Measurements from ENCODE around the gene DNAH17. TPM values are rescaled to one million over a fixed set of nuclear protein-coding genes. Genes with fewer than 3 reads are reported as not detected.

Gene DNAH17
- total RNA-seq, 2 donors from 2014 or later = 0.13 to 0.64 TPM

GRCh38 chr17:78437508-78438169 lies 139.6 kb downstream of the DNAH17 start:
- Histone ChIP-seq H3K36me3 (ENCODE audit: control insufficient read depth, insufficient read depth, low read length) (no peaks in the 10 kb centered on the region), H3K4me3 (ENCODE audit: low read length) (no peak overlapping the region), H3K9me3 (ENCODE audit: control insufficient read depth, low read length) (no peaks in the 10 kb centered on the region), H3K27me3 (ENCODE audit: control insufficient read depth, insufficient read depth, low read length, poor library complexity, severe bottlenecking) (no peaks in the 10 kb centered on the region), H3K9ac (ENCODE audit: extremely low read depth, low read length, poor library complexity, severe bottlenecking) (no peak overlapping the region), H3K4me1 (ENCODE audit: control insufficient read depth, insufficient read depth, low read length) (no peaks in the 10 kb centered on the region), H3K27ac (ENCODE audit: low read depth, low read length) (no peak overlapping the region)
- DNase-seq = no peak
- TF ChIP-seq, protein P1, sequence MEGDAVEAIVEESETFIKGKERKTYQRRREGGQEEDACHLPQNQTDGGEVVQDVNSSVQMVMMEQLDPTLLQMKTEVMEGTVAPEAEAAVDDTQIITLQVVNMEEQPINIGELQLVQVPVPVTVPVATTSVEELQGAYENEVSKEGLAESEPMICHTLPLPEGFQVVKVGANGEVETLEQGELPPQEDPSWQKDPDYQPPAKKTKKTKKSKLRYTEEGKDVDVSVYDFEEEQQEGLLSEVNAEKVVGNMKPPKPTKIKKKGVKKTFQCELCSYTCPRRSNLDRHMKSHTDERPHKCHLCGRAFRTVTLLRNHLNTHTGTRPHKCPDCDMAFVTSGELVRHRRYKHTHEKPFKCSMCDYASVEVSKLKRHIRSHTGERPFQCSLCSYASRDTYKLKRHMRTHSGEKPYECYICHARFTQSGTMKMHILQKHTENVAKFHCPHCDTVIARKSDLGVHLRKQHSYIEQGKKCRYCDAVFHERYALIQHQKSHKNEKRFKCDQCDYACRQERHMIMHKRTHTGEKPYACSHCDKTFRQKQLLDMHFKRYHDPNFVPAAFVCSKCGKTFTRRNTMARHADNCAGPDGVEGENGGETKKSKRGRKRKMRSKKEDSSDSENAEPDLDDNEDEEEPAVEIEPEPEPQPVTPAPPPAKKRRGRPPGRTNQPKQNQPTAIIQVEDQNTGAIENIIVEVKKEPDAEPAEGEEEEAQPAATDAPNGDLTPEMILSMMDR (conservative IDR thresholded peaks at IDR 0.05) = no peak
- H3K4me3 Mint-ChIP-seq = no peak overlapping the region
- H3K27ac Mint-ChIP-seq = no peak overlapping the region
- WGBS, 2 experiments (ENCODE audit: insufficient coverage in 1 of 2, insufficient read length in 1 of 2) = 91 to 99% methylated on average over 12 to 20 of the region's 20 CpGs
- H3K27me3 Mint-ChIP-seq (ENCODE audit: insufficient read depth) = no peaks in the 10 kb centered on the region
- peaks cover 4% of the 10 kb centered on the region for H3K4me1 Mint-ChIP-seq
- peaks cover 7% of the 10 kb centered on the region for H3K9me3 Mint-ChIP-seq
- H3K36me3 Mint-ChIP-seq (ENCODE audit: low read depth) = no peaks in the 10 kb centered on the region

- 89 to 90% methylated on average over 13 to 18 of the region's 19 CpGs for WGBS, 2 experiments (ENCODE audit: insufficient coverage in 1 of 2, insufficient read length in 1 of 2)
- no peaks in the 10 kb centered on the region for H3K36me3 ChIP-seq (ENCODE audit: control insufficient read depth, insufficient read depth, low read length)
These were observed 141.7 kb downstream of the DNAH17 start for GRCh38 chr17:78435330-78436005.

DNA sequence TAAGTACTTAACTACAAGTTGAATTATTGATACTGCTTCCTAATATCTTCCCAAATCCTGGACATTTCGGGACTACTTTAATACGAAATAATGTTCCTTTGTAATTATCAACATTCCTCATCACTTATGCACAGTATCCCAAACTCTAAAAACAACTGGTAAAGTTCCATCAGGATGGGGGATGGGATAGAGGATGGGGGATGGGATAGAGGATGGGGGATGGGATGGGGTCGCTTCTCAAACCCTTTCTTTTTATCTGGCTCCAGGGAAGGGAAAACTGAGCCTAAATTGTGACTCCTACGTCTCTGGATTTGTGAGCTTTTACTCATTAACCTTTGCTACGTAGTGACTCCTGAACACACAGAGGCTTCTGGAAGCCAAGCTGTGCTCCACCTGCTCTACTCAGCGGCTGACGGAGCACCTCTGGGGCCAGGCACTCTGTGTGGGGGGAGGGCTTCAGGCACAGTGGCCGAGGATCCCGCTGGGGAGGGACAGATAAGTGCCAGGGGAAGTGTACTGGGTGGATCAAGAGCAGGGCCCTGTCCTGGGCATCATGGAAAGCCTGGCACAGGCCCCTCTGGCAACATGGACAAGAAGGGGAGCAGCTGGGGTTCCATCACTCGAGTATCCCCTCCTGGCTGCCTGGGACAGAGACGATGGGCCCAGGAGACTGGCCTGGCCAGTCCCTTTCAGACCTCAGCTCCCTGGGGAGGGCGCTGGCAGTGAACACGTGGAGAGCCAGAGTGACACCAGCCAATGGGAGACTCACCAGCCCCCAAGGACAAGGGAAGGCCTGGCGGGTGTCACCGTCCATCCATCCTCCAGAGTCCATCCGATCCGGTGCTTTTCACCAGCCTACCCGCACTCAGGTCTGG lies 142.5 kb downstream of the DNAH17 start:
- no peaks in the 10 kb centered on the region for H3K27me3 ChIP-seq (ENCODE audit: control insufficient read depth, insufficient read depth, low read length, poor library complexity, severe bottlenecking)
- DNase-seq = no peak
- Mint-ChIP-seq H3K4me3 (no peak overlapping the region), H3K27ac (peak overlapping the region; percentile 44), H3K9me3 (peaks cover 7% of the 10 kb centered on the region), H3K36me3 (ENCODE audit: low read depth) (peaks cover 7% of the 10 kb centered on the region), H3K27me3 (ENCODE audit: insufficient read depth) (no peaks in the 10 kb centered on the region), H3K4me1 (peaks cover 4% of the 10 kb centered on the region)
- WGBS, 2 experiments (ENCODE audit: insufficient coverage in 1 of 2, insufficient read length in 1 of 2) = 83 to 84% methylated on average over 13 to 18 of the region's 18 CpGs
- no peaks in the 10 kb centered on the region for H3K4me1 ChIP-seq (ENCODE audit: control insufficient read depth, insufficient read depth, low read length)
- no peak overlapping the region for H3K4me3 ChIP-seq (ENCODE audit: low read length)
- H3K36me3 ChIP-seq (ENCODE audit: control insufficient read depth, insufficient read depth, low read length) = no peaks in the 10 kb centered on the region
- TF ChIP-seq, protein P1 (conservative IDR thresholded peaks at IDR 0.05) = no peak
- H3K9me3 ChIP-seq (ENCODE audit: control insufficient read depth, low read length) = no peaks in the 10 kb centered on the region
- no peak overlapping the region for H3K9ac ChIP-seq (ENCODE audit: extremely low read depth, low read length, poor library complexity, severe bottlenecking)
- no peak overlapping the region for H3K27ac ChIP-seq (ENCODE audit: low read depth, low read length)

More at GRCh38 chr17:78435330-78436005, 141.7 kb downstream of the DNAH17 start:
- Mint-ChIP-seq H3K9me3 (peaks cover 7% of the 10 kb centered on the region), H3K4me1 (peaks cover 4% of the 10 kb centered on the region), H3K27me3 (ENCODE audit: insufficient read depth) (no peaks in the 10 kb centered on the region), H3K36me3 (ENCODE audit: low read depth) (peaks cover 3% of the 10 kb centered on the region), H3K27ac (no peak overlapping the region), H3K4me3 (no peak overlapping the region)
- Histone ChIP-seq H3K4me1 (ENCODE audit: control insufficient read depth, insufficient read depth, low read length) (no peaks in the 10 kb centered on the region), H3K27me3 (ENCODE audit: control insufficient read depth, insufficient read depth, low read length, poor library complexity, severe bottlenecking) (no peaks in the 10 kb centered on the region), H3K27ac (ENCODE audit: low read depth, low read length) (no peak overlapping the region), H3K9me3 (ENCODE audit: control insufficient read depth, low read length) (no peaks in the 10 kb centered on the region), H3K4me3 (ENCODE audit: low read length) (no peak overlapping the region), H3K9ac (ENCODE audit: extremely low read depth, low read length, poor library complexity, severe bottlenecking) (no peak overlapping the region)
- DNase-seq = no peak
- TF ChIP-seq, protein P1 (conservative IDR thresholded peaks at IDR 0.05) = no peak

Data from endodermal cell (in vitro differentiated cells).